Measurements from ENCODE around the gene SPOCK1. TPM values are rescaled to one million over a fixed set of nuclear protein-coding genes. Genes with fewer than 3 reads are reported as not detected.

SPOCK1 gene
- total and polyA plus RNA-seq, 9 of the 15 experiments (the other 6 are each of a cell fraction or from before 2014, with no cell fraction given) = 0.01 to 0.35 (median 0.04) TPM; not detected in 6

- no peaks in the 10 kb centered on the region for H3K9me3 ChIP-seq (replicated peaks; ENCODE audit: control insufficient read depth, insufficient read depth, low read depth, low read length)
- 0% methylated on average over 4 of the region's 4 CpGs for WGBS (ENCODE audit: insufficient coverage, low coverage, missing lambda C conversion rate)
- POLR2A ChIA-PET = interaction anchor here (1.2 kb wide), 1 partner anchor 73 kb away, joined by 3 read pairs; no protein-coding TSS in a partner anchor
- TF ChIP-seq HEY1 (CRISPR knock-in tag; IDR thresholded peaks at IDR 0.05; ENCODE audit: borderline replicate concordance) (no peak), KDM5B (IDR thresholded peaks at IDR 0.05; ENCODE audit: insufficient replicate concordance, low read depth, low read length) (no peak), POLR2A (conservative IDR thresholded peaks at IDR 0.05) (no peak), MXD1 (CRISPR knock-in tag; IDR thresholded peaks at IDR 0.05; ENCODE audit: borderline replicate concordance, poor library complexity, severe bottlenecking) (no peak), KAT7 (CRISPR knock-in tag; IDR thresholded peaks at IDR 0.05; ENCODE audit: borderline replicate concordance) (no peak), DLX4 (CRISPR knock-in tag; IDR thresholded peaks at IDR 0.05) (no peak), KLF13 (tag; IDR thresholded peaks at IDR 0.05; ENCODE audit: borderline replicate concordance, low read depth) (no peak), ZNF12 (CRISPR knock-in tag; IDR thresholded peaks at IDR 0.05) (no peak), SMAD1 (IDR thresholded peaks at IDR 0.05; ENCODE audit: low read depth, low read length, partially characterized antibody) (no peak), RBM39 (optimal IDR thresholded peaks at IDR 0.05; ENCODE audit: low read depth, low read length) (no peak), HDAC2 (IDR thresholded peaks at IDR 0.05) (no peak), ZNF583 (CRISPR knock-in tag; IDR thresholded peaks at IDR 0.05) (no peak), CEBPZ (IDR thresholded peaks at IDR 0.05; ENCODE audit: borderline replicate concordance, low read depth, low read length) (no peak), SREBF2 (CRISPR knock-in tag; IDR thresholded peaks at IDR 0.05) (no peak), MCM5 (IDR thresholded peaks at IDR 0.05; ENCODE audit: low read depth) (no peak), HSF4 (CRISPR knock-in tag; IDR thresholded peaks at IDR 0.05; ENCODE audit: borderline replicate concordance) (no peak), HOXB6 (CRISPR knock-in tag; IDR thresholded peaks at IDR 0.05; ENCODE audit: borderline replicate concordance) (no peak), MXI1 (IDR thresholded peaks at IDR 0.05; ENCODE audit: low read depth, low read length) (no peak)
- no TSS peak for BruUV-seq (replicated peaks)
- no peak overlapping the region for H3K9ac ChIP-seq (ENCODE audit: insufficient read depth in 1 of 2, low read depth in 2 of 2, low read length in 2 of 2)
- no peak overlapping the region for H2AFZ ChIP-seq (ENCODE audit: low read depth, low read length)
- H3K36me3 ChIP-seq (ENCODE audit: control insufficient read depth, insufficient read depth, low read length) = no peaks in the 10 kb centered on the region
- FAIRE-seq (no peak), DNase-seq (ENCODE audit: extremely low read depth in 1 of 4, low spot score in 3 of 4) (no peak), ATAC-seq (no peak)
- no peaks in the 10 kb centered on the region for H3K4me1 ChIP-seq (replicated peaks in 1 of 2; ENCODE audit: control insufficient read depth in 2 of 2, insufficient read depth in 2 of 2, low read length in 2 of 2)
- no peak overlapping the region for H3K4me2 ChIP-seq (ENCODE audit: insufficient read depth, low read length)
- CTCF ChIA-PET (ENCODE audit: low intra/inter-chr PET ratio) = no interaction called here
- no peak overlapping the region for H3K27ac ChIP-seq (ENCODE audit: extremely low read depth, low read depth, low read length)
- H3K27me3 ChIP-seq (ENCODE audit: control insufficient read depth in 2 of 2, insufficient read depth in 2 of 2, low read length in 2 of 2) = no peaks in the 10 kb centered on the region
- in situ Hi-C loops (cut with MboI) (no loop called here), intact Hi-C loops (cut with micrococcal nuclease) (no loop called here)
- H3K79me2 ChIP-seq (ENCODE audit: control insufficient read depth, insufficient read depth, low read length) = no peaks in the 10 kb centered on the region
- H3K4me3 ChIP-seq = no peak overlapping the region
- H4K20me1 ChIP-seq (replicated peaks; ENCODE audit: control insufficient read depth, insufficient read depth, low read length) = no peaks in the 10 kb centered on the region
- H3K9me1 ChIP-seq (ENCODE audit: control insufficient read depth, insufficient read depth, low read length) = no peaks in the 10 kb centered on the region
These were observed 88.7 kb downstream of the SPOCK1 start for GRCh38 chr5:137410234-137411010.
